Breast epithelium (tissue), 4 donors: ENCODE data around the gene CHMP4A. TPM values are rescaled to one million over a fixed set of nuclear protein-coding genes. Genes with fewer than 3 reads are reported as not detected.

ENCODE experiments used
- DNase-seq, 2 donors: peaks; one replicate each; pipeline ENCODE4 v3.0.0-alpha.2; 2019; ENCODE audit warnings: low spot score in 2 of 2
- H3K27ac ChIP-seq, 2 donors: fragments of 200-600 bp; sonication (generic) in 1 of 2; one replicate each; pipeline ENCODE4 v1.5.1; 2016 to 2019; ENCODE audit warnings: mild to moderate bottlenecking in 1 of 2
- H3K27me3 ChIP-seq, 2 donors: fragments of 200-600 bp; sonication (generic) in 1 of 2; one replicate each; pipeline versions ENCODE4 v1.5.1 to v1.6.0; 2017 to 2019; ENCODE audit warnings: control low read depth in 1 of 2, mild to moderate bottlenecking in 1 of 2
- H3K36me3 ChIP-seq: fragments of 200-600 bp; one replicate; pipeline ENCODE4 v1.5.1; 2019
- H3K4me1 ChIP-seq, 2 donors: fragments of 200-600 bp; sonication (generic); one replicate each; pipeline ENCODE4 v1.5.1; 2016 to 2019; ENCODE audit warnings: control low read depth in 1 of 2
- H3K4me3 ChIP-seq, 3 donors: fragments of 200-600 bp; sonication (generic); 1 replicate in 2 of 3; 2 replicates in 1 of 3; pipeline ENCODE4 v1.5.1; 2016 to 2019; ENCODE audit warnings: mild to moderate bottlenecking in 3 of 3, moderate library complexity in 2 of 3
- H3K9me3 ChIP-seq, 2 donors: fragments of 200-600 bp; sonication (generic) in 1 of 2; one replicate each; pipeline ENCODE4 v1.5.1; 2016 to 2019; ENCODE audit warnings: control low read depth in 1 of 2
- CTCF ChIP-seq, 3 donors: fragments of 450-650 bp; IDR thresholded peaks; one replicate each; pipeline ENCODE4 v1.5.1; 2016 to 2017; ENCODE audit warnings: antibody characterized with exemption in 3 of 3, mild to moderate bottlenecking in 3 of 3, moderate library complexity in 3 of 3
- POLR2A ChIP-seq: fragments of 450-650 bp; IDR thresholded peaks from one replicate; pipeline ENCODE4 v1.6.1; 2016; ENCODE audit warnings: antibody characterized with exemption, mild to moderate bottlenecking, moderate library complexity
- POLR2AphosphoS5 ChIP-seq, 3 donors: sonication (generic); formaldehyde crosslinking; IDR thresholded peaks; one replicate each; pipeline ENCODE4 v1.6.1; 2017; ENCODE audit warnings: antibody characterized with exemption in 3 of 3
- intact Hi-C: fragments of 100-400 bp; cut with DNase I; formaldehyde crosslinking; loops from one replicate; pipeline ENCODE4 v1.15.1; 2023; ENCODE audit warnings: low total_unique reads
- total RNA-seq, 3 donors: library from RNA; depleted of rRNA; stranded (reverse); fragments of >200 nt; gene quantifications; one replicate each; pipeline ENCODE4 v1.1.0, GENCODE V29; 2016

The CHMP4A gene
- total RNA-seq, 3 donors from 2014 or later: 66.5 to 88.8 (median 85.0) TPM

- no peak overlapping the region for H3K27ac ChIP-seq
- no peak for TF ChIP-seq POLR2AphosphoS5 (IDR thresholded peaks at IDR 0.05)
- TF ChIP-seq CTCF (IDR thresholded peaks at IDR 0.05): no peak
- TF ChIP-seq POLR2A: no peak
- intact Hi-C loops: no loop called here
- H3K27me3 ChIP-seq: no peaks in the 10 kb centered on the region
- DNase-seq: no peak
- no peak overlapping the region for H3K4me3 ChIP-seq
- H3K9me3 ChIP-seq: no peaks in the 10 kb centered on the region
- H3K4me1 ChIP-seq: no peaks in the 10 kb centered on the region
- no peaks in the 10 kb centered on the region for H3K36me3 ChIP-seq
These were observed 39.2 kb upstream of the CHMP4A start for GRCh38 chr14:24252289-24253124.

DNA sequence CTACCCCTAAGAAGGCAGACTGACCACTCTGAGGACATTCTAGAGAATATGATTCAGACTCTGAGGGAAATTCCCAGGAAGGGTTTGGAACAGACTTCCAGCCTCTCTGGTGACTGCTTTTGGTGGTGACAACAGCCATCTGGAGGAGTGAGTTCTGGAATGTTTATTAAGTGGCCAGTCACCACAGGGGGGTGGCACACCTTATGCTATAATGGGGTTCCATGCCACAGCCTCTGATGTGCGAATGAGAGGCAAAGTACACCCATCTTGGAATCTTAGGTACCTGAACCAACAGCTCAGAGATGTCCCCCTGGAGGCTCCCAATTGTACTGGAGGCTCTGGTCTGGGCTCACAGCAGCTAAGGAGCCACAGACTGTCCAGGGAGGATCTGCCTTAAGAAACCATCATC lies 38.6 kb upstream of the CHMP4A start:
- Histone ChIP-seq H3K27ac (no peak overlapping the region), H3K36me3 (no peaks in the 10 kb centered on the region), H3K9me3 (no peaks in the 10 kb centered on the region), H3K27me3 (no peaks in the 10 kb centered on the region), H3K4me1 (no peaks in the 10 kb centered on the region), H3K4me3 (no peak overlapping the region)
- DNase-seq: no peak
- TF ChIP-seq POLR2AphosphoS5 (IDR thresholded peaks at IDR 0.05) (no peak), CTCF (IDR thresholded peaks at IDR 0.05) (no peak), POLR2A (no peak)
- intact Hi-C loops: no loop called here

- Histone ChIP-seq H3K4me3 (no peak overlapping the region), H3K27ac (no peak overlapping the region), H3K36me3 (no peaks in the 10 kb centered on the region), H3K9me3 (no peaks in the 10 kb centered on the region), H3K27me3 (no peaks in the 10 kb centered on the region), H3K4me1 (no peaks in the 10 kb centered on the region)
- no peak for TF ChIP-seq CTCF (IDR thresholded peaks at IDR 0.05)
- no peak for TF ChIP-seq POLR2A
- no peak for TF ChIP-seq POLR2AphosphoS5 (IDR thresholded peaks at IDR 0.05)
- intact Hi-C loops: no loop called here
- no peak for DNase-seq
These were observed 37.1 kb upstream of the CHMP4A start for GRCh38 chr14:24250354-24250753.

DNA sequence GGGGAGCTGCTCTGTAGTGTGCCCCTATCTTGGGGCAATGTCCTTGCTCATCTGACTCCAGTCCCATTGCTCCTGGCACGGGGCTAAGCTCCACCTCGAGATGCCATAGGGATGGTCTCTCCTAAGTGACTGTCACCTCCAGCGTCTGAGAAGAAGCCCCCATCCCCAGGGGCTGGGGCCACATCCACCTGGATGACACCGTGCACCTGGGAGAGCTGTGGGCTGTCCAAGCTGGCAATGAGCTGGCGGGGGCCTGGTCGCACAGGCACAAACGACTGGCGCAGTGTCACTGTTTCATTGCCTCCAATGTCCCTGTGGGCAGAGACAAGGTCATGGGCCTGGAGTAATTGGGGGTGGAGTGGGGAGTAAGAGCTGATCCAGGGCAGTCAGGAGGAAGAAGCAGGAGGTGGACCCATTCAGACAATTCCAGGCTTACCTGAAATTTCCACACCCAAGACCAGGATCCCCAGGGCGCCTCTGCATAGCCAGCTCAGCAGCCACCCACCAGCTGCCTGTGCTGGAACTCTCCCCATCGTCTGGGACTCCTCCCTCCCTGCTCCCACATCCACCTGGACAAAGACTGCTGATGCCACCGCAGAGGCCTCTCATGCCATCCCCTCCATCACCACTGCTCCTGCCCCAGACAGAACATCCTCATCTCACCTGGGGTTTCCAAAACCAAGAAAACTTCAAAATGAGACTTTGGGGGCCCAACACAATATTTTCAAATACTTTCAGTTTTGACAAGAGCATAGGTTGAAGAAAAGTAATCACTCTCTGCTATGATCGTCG lies 36.1 kb upstream of the CHMP4A start:
- Histone ChIP-seq H3K4me1 (no peaks in the 10 kb centered on the region), H3K27me3 (no peaks in the 10 kb centered on the region), H3K4me3 (no peak overlapping the region), H3K27ac (no peak overlapping the region), H3K36me3 (no peaks in the 10 kb centered on the region), H3K9me3 (no peaks in the 10 kb centered on the region)
- TF ChIP-seq POLR2AphosphoS5 (IDR thresholded peaks at IDR 0.05): no peak
- no peak for TF ChIP-seq POLR2A
- TF ChIP-seq CTCF (IDR thresholded peaks at IDR 0.05): no peak
- DNase-seq: no peak
- intact Hi-C loops: loop anchor here (10.0 kb wide), 1 partner anchor 55 kb away; the partner anchor contains the start of gene CIDEB

DNA sequence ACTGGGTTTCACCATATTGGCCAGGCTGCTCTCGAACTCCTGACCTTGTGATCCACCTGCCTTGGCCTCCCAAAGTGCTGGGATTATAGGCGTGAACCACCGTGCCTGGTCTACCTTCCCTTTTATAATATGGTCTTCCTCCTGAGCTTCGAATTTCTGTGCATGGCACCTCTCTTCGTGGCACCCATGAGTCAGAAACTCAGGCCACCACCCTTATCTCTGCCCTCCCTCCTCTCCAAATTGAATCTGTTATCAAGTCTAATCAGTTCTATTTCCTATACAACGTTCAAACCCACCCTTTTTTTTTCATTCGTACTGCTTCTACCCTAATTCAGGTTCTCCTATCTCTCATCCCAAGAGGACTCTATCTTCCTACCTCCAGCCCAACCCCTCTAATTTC lies 34.1 kb upstream of the CHMP4A start:
- intact Hi-C loops: loop anchor here (10.0 kb wide), 1 partner anchor 57 kb away; the partner anchor contains the start of gene CIDEB
- no peak for DNase-seq
- TF ChIP-seq CTCF (IDR thresholded peaks at IDR 0.05): no peak
- TF ChIP-seq POLR2AphosphoS5 (IDR thresholded peaks at IDR 0.05): no peak
- TF ChIP-seq POLR2A: no peak
- Histone ChIP-seq H3K27ac (no peak overlapping the region), H3K27me3 (no peaks in the 10 kb centered on the region), H3K4me1 (no peaks in the 10 kb centered on the region), H3K36me3 (no peaks in the 10 kb centered on the region), H3K4me3 (no peak overlapping the region), H3K9me3 (no peaks in the 10 kb centered on the region)
